Skin epidermis (tissue), 12 donors: Measurements from ENCODE around the gene COL23A1.
A peak's percentile ranks its signal among the peaks of the same experiment; 100 is the strongest.

Experiments
- H3K27ac ChIP-seq, 21 experiments: fragments of 200-600 bp; sonication (generic) in 11 of 21; one replicate each; pipeline ENCODE4 v1.5.0; 2020; ENCODE audit warnings: mild to moderate bottlenecking in 3 of 21, inconsistent platforms in 2 of 21, moderate library complexity in 2 of 21
- H3K4me3 ChIP-seq, 7 experiments: fragments of 200-600 bp; sonication (generic) in 2 of 7; one replicate each; pipeline ENCODE4 v1.5.0; 2020; ENCODE audit warnings: inconsistent platforms in 2 of 7, mild to moderate bottlenecking in 2 of 7, moderate library complexity in 1 of 7

Gene COL23A1

GRCh38 chr5:178222292-178222691 is 367.9 kb downstream of the COL23A1 start:
- Histone ChIP-seq H3K27ac (no peak overlapping the region), H3K4me3 (no peak overlapping the region)

GRCh38 chr5:178221853-178222252 is 368.3 kb downstream of the COL23A1 start:
- H3K27ac ChIP-seq = peak overlapping the region in 1 of 21 experiments; percentile 31
- H3K4me3 ChIP-seq = no peak overlapping the region

- no peak overlapping the region for H3K4me3 ChIP-seq
- H3K27ac ChIP-seq = peak overlapping the region in 2 of 21 experiments; percentile 5 to 31
Observed at GRCh38 chr5:178221282-178221681, 368.9 kb downstream of the COL23A1 start.

GRCh38 chr5:178218827-178219226 is 371.4 kb downstream of the COL23A1 start:
- H3K27ac ChIP-seq = no peak overlapping the region

GRCh38 chr5:178218237-178218776 is 371.9 kb downstream of the COL23A1 start:
- H3K27ac ChIP-seq = no peak overlapping the region

More at GRCh38 chr5:178218827-178219226, 371.4 kb downstream of the COL23A1 start:
- H3K4me3 ChIP-seq = no peak overlapping the region

GRCh38 chr5:178216779-178217178 is 373.4 kb downstream of the COL23A1 start:
- H3K27ac ChIP-seq = no peak overlapping the region
- H3K4me3 ChIP-seq = no peak overlapping the region

More at GRCh38 chr5:178218237-178218776, 371.9 kb downstream of the COL23A1 start:
- no peak overlapping the region for H3K4me3 ChIP-seq

- Histone ChIP-seq H3K4me3 (no peak overlapping the region), H3K27ac (peak overlapping the region in 1 of 21 experiments; percentile 34)
Observed at GRCh38 chr5:178216088-178216534, 374.1 kb downstream of the COL23A1 start.

- Histone ChIP-seq H3K4me3 (no peak overlapping the region), H3K27ac (peak overlapping the region in 3 of 21 experiments; percentile 13 to 34 (median 16))
Observed at GRCh38 chr5:178215280-178216002, 374.8 kb downstream of the COL23A1 start.

- H3K27ac ChIP-seq = peak overlapping the region in 1 of 21 experiments; percentile 5
- no peak overlapping the region for H3K4me3 ChIP-seq
Observed at GRCh38 chr5:178214160-178214803, 375.9 kb downstream of the COL23A1 start.

GRCh38 chr5:178213748-178214151 is 376.4 kb downstream of the COL23A1 start:
- H3K27ac ChIP-seq = peak overlapping the region in 1 of 21 experiments; percentile 5
- no peak overlapping the region for H3K4me3 ChIP-seq

GRCh38 chr5:178213003-178213461 is 377.2 kb downstream of the COL23A1 start:
- H3K4me3 ChIP-seq = no peak overlapping the region
- H3K27ac ChIP-seq = no peak overlapping the region

- H3K4me3 ChIP-seq = no peak overlapping the region
- H3K27ac ChIP-seq = no peak overlapping the region
Observed at GRCh38 chr5:178212241-178213002, 377.8 kb downstream of the COL23A1 start.

GRCh38 chr5:178211095-178212048 is 378.8 kb downstream of the COL23A1 start:
- peak overlapping the region in 1 of 21 experiments; percentile 2 for H3K27ac ChIP-seq

GRCh38 chr5:178210686-178211085 is 379.5 kb downstream of the COL23A1 start:
- H3K4me3 ChIP-seq = no peak overlapping the region
- no peak overlapping the region for H3K27ac ChIP-seq

More at GRCh38 chr5:178211095-178212048, 378.8 kb downstream of the COL23A1 start:
- no peak overlapping the region for H3K4me3 ChIP-seq

GRCh38 chr5:178210073-178210535 is 380.1 kb downstream of the COL23A1 start:
- Histone ChIP-seq H3K27ac (no peak overlapping the region), H3K4me3 (no peak overlapping the region)

- H3K4me3 ChIP-seq = no peak overlapping the region
- no peak overlapping the region for H3K27ac ChIP-seq
Observed at GRCh38 chr5:178209334-178210072, 380.7 kb downstream of the COL23A1 start.

- no peak overlapping the region for H3K27ac ChIP-seq
- H3K4me3 ChIP-seq = no peak overlapping the region
Observed at GRCh38 chr5:178208540-178209227, 381.5 kb downstream of the COL23A1 start.
